ENCODE measurements around the gene MOBP. TPM values are rescaled to one million over a fixed set of nuclear protein-coding genes. Genes with fewer than 3 reads are reported as not detected.

The MOBP gene
- total RNA-seq, 1 donor from 2014 or later = 0.13 TPM

DNA sequence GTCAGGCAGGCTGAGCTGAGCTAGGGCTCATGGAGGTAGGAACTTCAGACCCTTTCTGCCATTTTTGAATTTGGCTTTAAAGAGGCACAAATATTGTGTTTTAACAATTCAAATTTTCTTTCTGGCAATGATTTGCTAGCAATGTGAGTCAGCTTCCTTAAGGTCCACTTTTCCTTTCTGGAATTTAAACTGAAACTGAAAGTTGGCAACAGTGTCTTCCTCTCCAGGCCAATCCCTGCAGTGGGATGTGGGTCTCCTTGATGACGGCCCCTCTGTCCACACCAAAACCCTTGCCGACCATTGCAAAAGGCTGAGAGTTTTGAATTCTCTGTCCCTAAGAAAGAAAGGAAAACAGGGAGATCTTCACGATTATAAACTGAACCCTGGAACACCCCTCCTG is 33.8 kb upstream of the MOBP start:
- no peak for ATAC-seq (ENCODE audit: low read depth)
- no peak for TF ChIP-seq CTCF (IDR thresholded peaks at IDR 0.05)
- no peak overlapping the region for H3K27ac Mint-ChIP-seq
- no peaks in the 10 kb centered on the region for H3K36me3 Mint-ChIP-seq (ENCODE audit: low read depth)
- DNase-seq = no peak
- intact Hi-C loops (cut with micrococcal nuclease) = no loop called here
- ChIA-PET CTCF (interaction anchor here (0.6 kb wide), 1 partner anchor 45 kb away, joined by 3 read pairs; no protein-coding TSS in a partner anchor), POLR2A (no interaction called here)
- H3K4me1 Mint-ChIP-seq = peaks cover 4% of the 10 kb centered on the region
- no peak overlapping the region for H3K4me3 Mint-ChIP-seq
- H3K27me3 Mint-ChIP-seq = peaks cover 12% of the 10 kb centered on the region
- H3K9me3 Mint-ChIP-seq = no peaks in the 10 kb centered on the region

- no peak overlapping the region for H3K27ac Mint-ChIP-seq
- ATAC-seq (ENCODE audit: low read depth) = peak; percentile 99
- TF ChIP-seq CTCF (IDR thresholded peaks at IDR 0.05) = no peak
Measured at GRCh38 chr3:39434574-39434973, 32.9 kb upstream of the MOBP start.

DNA sequence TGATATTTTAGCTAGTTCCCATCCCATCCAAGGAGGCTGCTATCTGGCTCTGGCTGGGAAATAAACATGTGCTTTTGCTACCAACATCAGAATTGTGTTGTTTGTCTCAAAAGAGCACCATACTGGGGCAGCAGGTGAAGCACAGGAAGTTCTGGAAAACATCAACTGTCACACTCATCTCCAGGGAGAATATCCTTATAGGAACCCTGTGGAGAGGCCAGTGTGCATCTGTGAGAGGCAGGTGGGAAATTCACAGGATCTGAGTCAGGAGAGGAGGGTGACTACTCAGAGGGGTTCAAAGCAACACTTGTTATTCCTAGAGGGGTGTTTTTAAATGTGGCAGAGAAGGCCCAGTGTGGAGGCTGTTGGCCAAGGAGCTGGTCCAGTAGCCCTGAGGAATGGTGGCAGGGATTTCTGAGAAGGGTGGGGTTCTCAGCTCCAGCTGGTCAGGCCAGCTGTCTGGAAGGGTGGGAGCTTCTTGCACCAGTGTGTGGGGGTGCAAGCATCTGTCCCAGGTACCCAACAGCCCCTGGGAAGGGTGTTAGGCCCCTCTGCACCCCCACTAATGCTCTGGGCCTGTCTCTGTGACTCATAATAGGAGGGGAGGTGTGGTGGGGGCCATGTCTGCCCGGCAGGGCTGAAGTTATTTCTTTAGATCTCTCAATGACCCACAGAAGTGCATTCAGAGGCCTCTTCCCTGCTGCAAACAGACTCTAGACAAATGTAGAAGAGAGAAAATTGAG is 32.3 kb upstream of the MOBP start:
- H3K4me1 Mint-ChIP-seq = peaks cover 4% of the 10 kb centered on the region
- ChIA-PET CTCF (no interaction called here), POLR2A (no interaction called here)
- ATAC-seq (ENCODE audit: low read depth) (no peak), DNase-seq (no peak)
- H3K36me3 Mint-ChIP-seq (ENCODE audit: low read depth) = no peaks in the 10 kb centered on the region
- no peak for TF ChIP-seq CTCF (IDR thresholded peaks at IDR 0.05)
- no peak overlapping the region for H3K4me3 Mint-ChIP-seq
- H3K27me3 Mint-ChIP-seq = peaks cover 6% of the 10 kb centered on the region
- intact Hi-C loops (cut with micrococcal nuclease) = no loop called here
- H3K27ac Mint-ChIP-seq = no peak overlapping the region
- no peaks in the 10 kb centered on the region for H3K9me3 Mint-ChIP-seq

More at GRCh38 chr3:39434574-39434973, 32.9 kb upstream of the MOBP start:
- DNase-seq = no peak
- peaks cover 4% of the 10 kb centered on the region for H3K4me1 Mint-ChIP-seq
- CTCF ChIA-PET = no interaction called here
- POLR2A ChIA-PET = no interaction called here
- intact Hi-C loops (cut with micrococcal nuclease) = no loop called here
- peaks cover 9% of the 10 kb centered on the region for H3K27me3 Mint-ChIP-seq
- no peak overlapping the region for H3K4me3 Mint-ChIP-seq
- H3K36me3 Mint-ChIP-seq (ENCODE audit: low read depth) = no peaks in the 10 kb centered on the region
- H3K9me3 Mint-ChIP-seq = no peaks in the 10 kb centered on the region

DNA sequence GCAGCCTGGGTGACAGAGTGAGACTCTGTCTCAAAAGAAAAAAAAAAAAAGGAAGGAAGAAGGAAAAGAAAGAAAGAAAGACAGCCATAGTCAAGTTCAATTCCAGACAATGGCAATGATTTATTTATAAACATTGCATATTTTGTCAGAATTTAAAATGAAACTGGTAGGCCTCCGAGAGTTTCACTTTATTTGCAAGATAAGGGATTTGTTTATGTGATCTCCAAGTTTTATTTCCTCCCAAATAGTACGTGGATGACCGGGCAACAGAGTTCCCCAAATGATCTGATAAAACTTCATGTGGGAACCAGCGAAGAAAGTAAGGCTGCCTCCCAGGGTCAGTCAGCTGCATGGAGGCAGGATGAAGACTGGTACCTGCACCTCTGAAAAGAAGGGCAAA is 28.6 kb upstream of the MOBP start:
- CTCF ChIA-PET = no interaction called here

DNA sequence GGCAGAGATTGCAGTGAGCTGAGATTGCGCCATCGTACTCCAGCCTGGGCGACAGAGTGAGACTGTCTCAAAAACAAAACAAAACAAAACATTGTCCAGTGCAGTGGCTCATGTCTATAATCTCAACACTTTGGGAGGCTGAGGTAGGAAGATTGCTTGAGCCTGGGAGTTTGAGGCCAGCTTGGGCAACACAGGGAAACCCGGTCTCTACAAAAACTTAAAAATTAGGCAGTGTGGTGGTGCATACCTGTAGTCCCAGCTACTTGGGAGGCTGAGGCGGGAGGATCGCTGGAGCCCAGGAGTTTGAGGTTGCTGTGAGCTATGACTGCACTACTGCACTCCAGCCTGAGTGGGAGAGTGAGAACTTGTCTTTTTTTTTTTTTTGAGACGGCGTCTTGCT is 27.2 kb upstream of the MOBP start:
- no peak for DNase-seq
- no peak for TF ChIP-seq CTCF (IDR thresholded peaks at IDR 0.05)

More for the DNA sequence above, 28.6 kb upstream of the MOBP start:
- no peaks in the 10 kb centered on the region for H3K36me3 Mint-ChIP-seq (ENCODE audit: low read depth)
- ATAC-seq (ENCODE audit: low read depth) = no peak
- DNase-seq = no peak
- intact Hi-C loops (cut with micrococcal nuclease) = no loop called here
- no peak for TF ChIP-seq CTCF (IDR thresholded peaks at IDR 0.05)
- POLR2A ChIA-PET = no interaction called here
- H3K27me3 Mint-ChIP-seq = no peaks in the 10 kb centered on the region
- peaks cover 4% of the 10 kb centered on the region for H3K4me1 Mint-ChIP-seq
- H3K27ac Mint-ChIP-seq = no peak overlapping the region
- H3K9me3 Mint-ChIP-seq = no peaks in the 10 kb centered on the region
- H3K4me3 Mint-ChIP-seq = no peak overlapping the region

More for the DNA sequence above, 27.2 kb upstream of the MOBP start:
- H3K27me3 Mint-ChIP-seq = no peaks in the 10 kb centered on the region
- H3K4me1 Mint-ChIP-seq = no peaks in the 10 kb centered on the region
- no peaks in the 10 kb centered on the region for H3K36me3 Mint-ChIP-seq (ENCODE audit: low read depth)
- ChIA-PET POLR2A (no interaction called here), CTCF (no interaction called here)
- no peak overlapping the region for H3K27ac Mint-ChIP-seq
- no peaks in the 10 kb centered on the region for H3K9me3 Mint-ChIP-seq
- H3K4me3 Mint-ChIP-seq = no peak overlapping the region
- ATAC-seq (ENCODE audit: low read depth) = no peak
- intact Hi-C loops (cut with micrococcal nuclease) = no loop called here

All from activated B cell treated with CpG ODN at 0.5 μM for 24 hours (primary cell).